Measurements from ENCODE around the gene PSPN. TPM values are rescaled to one million over a fixed set of nuclear protein-coding genes. Genes with fewer than 3 reads are reported as not detected.
A peak's percentile ranks its signal among the peaks of the same experiment; 100 is the strongest.

Gene PSPN
- total and polyA plus RNA-seq, 2 of the 13 experiments (the other 11 are each of a cell fraction or from before 2014, with no cell fraction given), result 0.69 to 1.1 TPM

DNA sequence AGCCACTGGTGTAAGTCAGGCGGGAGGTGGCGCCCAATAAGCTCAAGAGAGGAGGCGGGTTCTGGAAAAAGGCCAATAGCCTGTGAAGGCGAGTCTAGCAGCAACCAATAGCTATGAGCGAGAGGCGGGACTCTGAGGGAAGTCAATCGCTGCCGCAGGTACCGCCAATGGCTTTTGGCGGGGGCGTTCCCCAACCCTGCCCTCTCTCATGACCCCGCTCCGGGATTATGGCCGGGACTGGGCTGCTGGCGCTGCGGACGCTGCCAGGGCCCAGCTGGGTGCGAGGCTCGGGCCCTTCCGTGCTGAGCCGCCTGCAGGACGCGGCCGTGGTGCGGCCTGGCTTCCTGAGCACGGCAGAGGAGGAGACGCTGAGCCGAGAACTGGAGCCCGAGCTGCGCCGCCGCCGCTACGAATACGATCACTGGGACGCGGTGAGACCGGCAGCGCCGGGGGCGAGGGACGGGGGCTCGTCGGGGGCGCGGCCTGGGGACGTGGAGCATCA lies 3.1 kb downstream of the PSPN start, which contains the start of gene ALKBH7 (continued):
- TF ChIP-seq SP2 (CRISPR knock-in tag; IDR thresholded peaks at IDR 0.05) (peak; percentile 99), NFYB (CRISPR knock-in tag; IDR thresholded peaks at IDR 0.05) (peak; percentile 100), ZNF256 (CRISPR knock-in tag; conservative IDR thresholded peaks at IDR 0.05) (0 out of 2 replicates have a peak, but pooled peaks have one; percentile 10), HOXA5 (CRISPR knock-in tag; IDR thresholded peaks at IDR 0.05) (peak; percentile 33; the same call in 1 of the 2 replicates), ZNF773 (CRISPR knock-in tag; IDR thresholded peaks at IDR 0.05; ENCODE audit: borderline replicate concordance) (no peak), ZMYM2 (CRISPR knock-in tag; IDR thresholded peaks at IDR 0.05) (no peak), MTF2 (CRISPR knock-in tag; IDR thresholded peaks at IDR 0.05; ENCODE audit: borderline replicate concordance) (no peak), MYNN (CRISPR knock-in tag; IDR thresholded peaks at IDR 0.05; ENCODE audit: low read depth) (no peak), SMAD3 (CRISPR knock-in tag; IDR thresholded peaks at IDR 0.05) (no peak), CAMTA2 (CRISPR knock-in tag; IDR thresholded peaks at IDR 0.05; ENCODE audit: borderline replicate concordance) (no peak), ZNF839 (CRISPR knock-in tag; IDR thresholded peaks at IDR 0.05; ENCODE audit: borderline replicate concordance) (peak; percentile 32; the same call in 1 of the 2 replicates), BORCS8-MEF2B (CRISPR knock-in tag; IDR thresholded peaks at IDR 0.05) (peak; percentile 94), ZNF672 (CRISPR knock-in tag; IDR thresholded peaks at IDR 0.05) (no peak), SETDB1 (CRISPR knock-in tag; IDR thresholded peaks at IDR 0.05; ENCODE audit: borderline replicate concordance) (no peak), ZNF317 (CRISPR knock-in tag; IDR thresholded peaks at IDR 0.05) (no peak), KDM1A (CRISPR knock-in tag; IDR thresholded peaks at IDR 0.05) (no peak), ZNF430 (CRISPR knock-in tag; IDR thresholded peaks at IDR 0.05) (peak; percentile 77; the same call in 1 of the 2 replicates), MAFK (conservative IDR thresholded peaks at IDR 0.05 in 1 of 2, IDR thresholded peaks at IDR 0.05 in 1 of 2; ENCODE audit: low read length in 2 of 2) (no peak), ARNTL (CRISPR knock-in tag; IDR thresholded peaks at IDR 0.05) (no peak; the same call in 1 of the 2 replicates), SNRNP70 (IDR thresholded peaks at IDR 0.05; ENCODE audit: low read depth, low read length) (no peak), NR2F1 (CRISPR knock-in tag; IDR thresholded peaks at IDR 0.05) (peak in 1 of 2 experiments; percentile 56; a peak in 3 of 4 replicates), BRD4 (CRISPR knock-in tag; IDR thresholded peaks at IDR 0.05) (0 out of 2 replicates have a peak, but pooled peaks have one; percentile 35), PHF21A (CRISPR knock-in tag; IDR thresholded peaks at IDR 0.05) (peak; percentile 59), NCOR1 (IDR thresholded peaks at IDR 0.05; ENCODE audit: borderline replicate concordance, low read length) (peak; percentile 64), ZNF205 (CRISPR knock-in tag; IDR thresholded peaks at IDR 0.05) (0 out of 2 replicates have a peak, but pooled peaks have one; percentile 25), ZBTB20 (CRISPR knock-in tag; IDR thresholded peaks at IDR 0.05; ENCODE audit: borderline replicate concordance, low read depth) (no peak), MZF1 (CRISPR knock-in tag; IDR thresholded peaks at IDR 0.05; ENCODE audit: borderline replicate concordance) (no peak), ARHGAP35 (CRISPR knock-in tag; IDR thresholded peaks at IDR 0.05; ENCODE audit: borderline replicate concordance) (0 out of 2 replicates have a peak, but pooled peaks have one; percentile 35), ZNF547 (CRISPR knock-in tag; IDR thresholded peaks at IDR 0.05) (0 out of 2 replicates have a peak, but pooled peaks have one; percentile 14), TEAD3 (CRISPR knock-in tag; optimal IDR thresholded peaks at IDR 0.05; ENCODE audit: borderline replicate concordance) (peak; percentile 41), DR1 (CRISPR knock-in tag; IDR thresholded peaks at IDR 0.05) (peak; percentile 91), KDM2A (CRISPR knock-in tag; IDR thresholded peaks at IDR 0.05; ENCODE audit: borderline replicate concordance, low read depth) (peak; percentile 68), PHF5A (CRISPR knock-in tag; IDR thresholded peaks at IDR 0.05; ENCODE audit: low read depth, unreplicated experiment) (no peak), SALL2 (CRISPR knock-in tag; IDR thresholded peaks at IDR 0.05) (peak; percentile 64; the same call in 1 of the 2 replicates)
- TF ChIP-seq, protein P1, sequence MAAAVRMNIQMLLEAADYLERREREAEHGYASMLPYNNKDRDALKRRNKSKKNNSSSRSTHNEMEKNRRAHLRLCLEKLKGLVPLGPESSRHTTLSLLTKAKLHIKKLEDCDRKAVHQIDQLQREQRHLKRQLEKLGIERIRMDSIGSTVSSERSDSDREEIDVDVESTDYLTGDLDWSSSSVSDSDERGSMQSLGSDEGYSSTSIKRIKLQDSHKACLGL (CRISPR knock-in tag; IDR thresholded peaks at IDR 0.05), result 0 out of 2 replicates have a peak, but pooled peaks have one; percentile 60

All from HepG2 (cell line).